Smooth muscle cell of the brain vasculature (primary cell): ENCODE measurements around the gene ZNF705A.
"Not testable (repeated sequence)": the region's sequence is repeated elsewhere in the genome, so short reads cannot be mapped to it uniquely, and the experiment has no call there.

ENCODE experiments used
- DNase-seq: peaks from one replicate; pipeline ENCODE4 v3.0.0-alpha.2; 2012; ENCODE audit warnings: low read depth, low spot score

The ZNF705A gene

DNA sequence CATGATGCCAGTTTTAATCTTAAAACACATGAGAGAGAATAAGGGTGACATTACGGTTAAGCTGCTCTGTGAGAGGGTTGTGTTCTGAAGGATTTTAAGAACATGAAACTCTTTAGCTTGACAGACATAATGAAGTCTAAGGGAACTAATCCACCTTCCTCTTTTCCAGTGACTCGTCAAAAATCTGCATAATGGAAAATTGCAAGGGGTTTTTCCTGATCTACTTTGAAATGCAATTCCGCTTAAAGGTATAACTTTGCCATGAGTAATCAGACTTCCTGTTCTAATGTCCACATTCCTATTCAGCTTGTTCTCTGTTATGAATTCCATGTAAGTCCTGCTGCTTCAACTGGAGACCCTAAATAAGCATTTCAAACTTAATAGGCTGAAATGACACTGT, at the start of gene ZNF705A:
Gene ZNF705A (plus strand): TSS at position 171 of the 400 bp plus-strand sequence. CDS start 15,611 bp downstream, outside the sequence.
- no peak for DNase-seq

GRCh38 chr12:8108808-8109398, 47.9 kb upstream of the ZNF705A start:
- peak; percentile 68 for DNase-seq

GRCh38 chr12:8113117-8113516, 43.7 kb upstream of the ZNF705A start:
- not testable (repeated sequence) for DNase-seq

DNA sequence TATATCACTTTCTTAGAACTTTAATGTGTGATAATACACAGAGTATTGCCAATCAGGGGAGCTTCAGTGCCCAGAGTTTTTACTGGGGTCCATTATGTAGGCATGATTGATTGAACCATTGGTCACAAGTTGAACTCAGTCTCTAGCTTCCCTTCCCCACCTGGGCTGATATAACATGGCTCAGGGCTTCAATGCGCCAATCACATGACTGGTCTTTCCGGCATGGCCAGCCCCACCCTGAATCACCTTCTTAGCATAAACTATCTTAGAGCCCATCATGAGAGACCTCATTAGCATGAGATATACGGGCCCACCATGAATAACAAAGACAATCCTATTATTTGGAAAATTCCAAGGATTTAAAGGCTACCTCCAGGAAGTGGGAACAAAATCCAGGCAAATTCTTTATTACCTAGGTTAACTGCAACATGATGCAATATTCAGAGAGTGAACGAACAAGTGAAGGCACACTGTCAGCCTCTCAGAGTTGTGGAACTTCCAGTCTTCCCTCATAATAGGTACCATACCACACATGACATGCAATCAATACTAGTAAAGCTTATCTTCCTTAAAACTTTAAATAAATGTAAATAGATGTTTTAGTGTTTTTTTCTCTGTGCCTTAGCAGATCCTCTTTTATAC, 36.6 kb upstream of the ZNF705A start:
- DNase-seq, result no peak

DNA sequence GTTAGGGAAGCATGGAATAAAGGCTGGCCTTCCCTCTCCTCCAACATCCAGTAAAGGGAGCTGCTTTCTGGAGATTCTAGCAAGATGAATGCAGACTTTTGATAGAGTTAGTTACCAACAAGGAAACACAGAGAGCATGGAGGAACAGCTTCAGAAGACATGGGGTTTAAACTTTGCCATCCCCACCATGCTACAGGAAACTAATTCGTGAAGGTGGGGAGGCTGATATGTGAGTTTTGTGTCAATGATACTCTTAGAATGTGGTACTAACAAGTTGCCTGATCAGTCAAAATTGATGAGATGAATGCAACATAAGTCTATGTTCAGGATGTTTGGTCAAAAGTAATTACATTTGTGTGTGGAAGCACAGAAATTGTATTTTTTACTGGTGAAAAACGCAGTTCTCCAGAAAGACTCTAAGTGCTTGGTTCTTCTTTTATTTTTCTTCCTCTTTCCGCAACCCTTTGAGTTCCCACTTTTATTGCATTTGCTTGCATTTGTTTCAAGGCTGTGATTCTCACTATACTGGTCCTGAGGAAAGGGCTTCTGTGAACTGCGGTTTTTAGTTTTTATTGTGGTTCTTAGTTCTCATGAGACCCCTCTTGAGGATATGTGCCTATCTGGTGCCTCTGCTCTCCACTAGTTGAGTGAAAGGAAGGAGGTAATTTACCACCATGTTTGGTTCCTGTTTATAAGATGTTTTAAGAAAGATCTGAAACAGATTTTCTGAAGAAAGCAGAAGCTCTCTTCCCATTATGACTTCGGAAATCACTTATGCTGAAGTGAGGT, 33.5 kb upstream of the ZNF705A start, which contains the start of gene CLEC4A:
Gene CLEC4A (plus strand): TSS at position 494 of the 789 bp plus-strand sequence. CDS start 262 bp downstream, at position 756.
- no peak for DNase-seq

- no peak for DNase-seq
Measured at GRCh38 chr12:8127138-8127537, 29.7 kb upstream of the ZNF705A start.

DNA sequence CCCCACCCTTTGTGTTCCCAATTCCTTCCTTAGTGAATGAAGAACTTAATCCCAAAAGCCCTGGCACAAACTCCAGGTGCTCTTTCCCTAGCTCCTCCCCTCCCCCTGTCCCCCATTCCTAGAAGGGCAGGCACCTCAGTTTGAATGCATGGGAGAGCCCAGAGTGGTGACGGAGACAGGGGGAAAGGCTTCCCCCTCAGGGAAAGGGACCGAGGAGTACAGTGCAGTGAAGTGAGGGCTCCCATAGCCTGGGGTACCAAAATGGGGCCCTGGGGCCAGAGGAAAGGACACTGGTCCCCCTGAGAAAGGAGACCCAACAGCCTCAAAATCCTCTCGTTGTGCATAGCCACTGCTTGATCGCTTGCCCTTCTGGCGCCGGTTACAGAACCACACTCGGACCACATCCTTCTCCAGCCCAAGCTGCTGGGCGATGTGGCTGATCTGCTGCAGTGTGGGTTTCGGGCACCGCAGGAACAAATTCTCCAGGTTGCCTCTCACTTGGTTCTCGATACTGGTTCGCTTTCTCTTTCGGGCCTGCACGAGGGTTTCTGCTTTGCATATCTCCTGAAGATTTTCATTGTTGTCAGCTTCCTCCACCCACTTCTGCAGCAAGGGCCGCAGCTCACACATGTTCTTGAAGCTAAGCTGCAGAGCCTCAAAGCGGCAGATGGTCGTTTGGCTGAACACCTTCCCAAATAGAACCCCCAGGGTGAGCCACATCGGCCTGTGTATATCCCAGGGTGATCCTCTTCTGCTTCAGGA, 23.0 kb upstream of the ZNF705A start:
- not testable (repeated sequence) for DNase-seq

- not testable (repeated sequence) for DNase-seq
Measured at GRCh38 chr12:8134398-8134930, 22.4 kb upstream of the ZNF705A start.

- not testable (repeated sequence) for DNase-seq
Measured at GRCh38 chr12:8141647-8142046, 15.2 kb upstream of the ZNF705A start.

DNA sequence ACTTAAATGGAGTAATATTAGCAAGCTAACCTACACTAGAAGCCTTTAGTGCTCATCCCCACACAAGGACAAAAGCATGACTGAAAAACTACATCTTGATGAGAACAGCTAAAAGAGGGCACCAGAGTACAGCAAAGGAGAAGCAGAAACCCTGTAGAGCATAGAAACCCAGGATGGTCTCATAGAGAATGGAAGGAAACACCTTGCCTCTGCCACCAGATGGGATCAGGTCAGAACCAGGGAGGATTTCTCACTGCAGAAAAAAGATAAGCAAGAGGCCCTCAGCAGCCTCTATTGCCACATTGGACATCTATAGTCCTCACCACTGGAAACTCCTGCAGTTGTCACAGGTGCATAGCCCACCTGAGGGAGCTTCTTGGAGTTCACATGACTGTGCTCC, 13.6 kb upstream of the ZNF705A start:
- no peak for DNase-seq

- peak; percentile 61 for DNase-seq
Measured at GRCh38 chr12:8145754-8146441, 10.9 kb upstream of the ZNF705A start.

DNA sequence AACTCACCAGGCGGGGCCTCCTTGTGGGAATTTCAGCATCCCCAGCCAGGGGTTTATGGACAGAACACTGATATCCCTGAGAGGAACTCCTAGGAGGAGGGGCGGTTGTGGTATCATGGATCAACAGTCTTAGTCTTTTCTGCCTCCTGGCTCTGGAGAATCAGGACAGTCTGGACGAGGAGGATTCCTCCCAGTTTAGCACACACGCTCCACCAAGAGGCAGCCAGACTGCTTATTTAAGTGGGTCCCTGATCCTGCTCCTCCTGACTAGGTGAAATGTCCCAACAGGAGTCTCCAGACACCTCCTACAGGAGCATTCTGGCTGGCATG, 10.4 kb upstream of the ZNF705A start:
- DNase-seq, result no peak

DNA sequence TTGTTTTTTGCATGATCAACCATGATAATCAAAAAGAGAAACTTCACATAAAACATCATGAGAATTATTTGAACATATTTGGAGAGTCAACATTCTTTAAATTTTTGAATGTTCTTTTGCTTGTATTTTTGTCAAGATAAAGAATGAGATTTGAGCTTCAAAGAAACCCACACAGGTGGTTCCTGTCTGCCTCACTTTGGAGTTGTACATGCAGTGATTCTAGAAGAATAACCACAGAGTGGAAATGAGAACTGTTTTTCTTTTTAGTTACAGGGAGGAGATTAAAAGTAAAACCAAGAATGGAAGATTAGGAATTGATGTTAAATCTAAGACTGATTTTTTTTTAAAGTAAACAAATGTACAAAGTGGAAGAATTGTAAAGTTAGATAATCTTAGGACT, 2.3 kb upstream of the ZNF705A start:
- no peak for DNase-seq

DNA sequence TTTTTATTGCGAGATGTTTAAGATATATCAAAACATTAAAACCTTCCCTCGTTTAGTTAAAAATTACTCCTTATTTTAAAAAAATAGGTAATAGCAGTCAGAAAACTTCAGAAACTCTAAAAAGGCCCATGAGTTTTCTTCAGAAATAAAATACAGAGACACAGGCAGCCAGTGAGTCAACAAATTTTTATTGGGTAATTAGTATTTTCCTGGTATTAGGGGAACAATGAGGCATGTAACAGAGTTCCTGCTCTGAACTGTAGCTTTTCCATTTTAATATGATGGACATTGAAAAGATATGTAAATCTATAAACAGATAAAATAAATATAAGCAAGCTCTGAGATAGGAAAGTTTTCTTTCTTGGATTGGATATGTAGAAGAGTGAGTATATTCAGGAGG, 399 bp upstream of the ZNF705A start:
- DNase-seq, result no peak

- DNase-seq, result no peak
Measured at GRCh38 chr12:8157484-8158198, 826 bp downstream of the ZNF705A start.

DNA sequence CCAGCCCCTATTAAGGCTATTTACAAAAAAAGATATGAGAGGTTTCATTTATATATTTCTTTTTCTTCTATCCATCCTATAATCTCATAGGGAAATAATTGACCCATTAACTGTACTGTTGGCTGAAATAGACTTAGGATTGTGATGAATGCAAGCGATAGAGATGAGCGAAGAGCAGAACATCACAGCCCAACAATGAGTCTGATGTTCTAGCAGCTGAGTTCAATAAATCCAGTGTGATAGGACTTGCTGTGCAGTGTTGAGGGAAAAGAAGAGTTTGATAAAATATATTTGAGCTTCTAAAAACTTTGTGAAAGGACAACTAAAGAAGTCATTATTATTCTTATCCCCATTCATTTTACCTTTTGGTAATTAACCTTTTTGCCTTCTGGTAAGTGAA, 16.1 kb downstream of the ZNF705A start:
- DNase-seq, result not testable (repeated sequence)

GRCh38 chr12:8179989-8180585, 23.3 kb downstream of the ZNF705A start:
- not testable (repeated sequence) for DNase-seq

- DNase-seq, result not testable (repeated sequence)
Measured at GRCh38 chr12:8181271-8181670, 24.5 kb downstream of the ZNF705A start.

- DNase-seq, result not testable (repeated sequence)
Measured at GRCh38 chr12:8182923-8183322, 26.1 kb downstream of the ZNF705A start.

GRCh38 chr12:8183346-8183745, 26.5 kb downstream of the ZNF705A start:
- not testable (repeated sequence) for DNase-seq
